GM12892 (cell line): ENCODE results near the gene CPED1.

Source experiments
- POLR2A ChIP-seq: IDR thresholded peaks from 2 replicates; pipeline ENCODE4 v1.6.1; 2011; ENCODE audit warnings: low read depth, low read length, control low read depth
- POLR2AphosphoS5 ChIP-seq: IDR thresholded peaks from 2 replicates; pipeline ENCODE4 v1.6.1; 2011; ENCODE audit warnings: low read depth, low read length, control low read depth

DNA sequence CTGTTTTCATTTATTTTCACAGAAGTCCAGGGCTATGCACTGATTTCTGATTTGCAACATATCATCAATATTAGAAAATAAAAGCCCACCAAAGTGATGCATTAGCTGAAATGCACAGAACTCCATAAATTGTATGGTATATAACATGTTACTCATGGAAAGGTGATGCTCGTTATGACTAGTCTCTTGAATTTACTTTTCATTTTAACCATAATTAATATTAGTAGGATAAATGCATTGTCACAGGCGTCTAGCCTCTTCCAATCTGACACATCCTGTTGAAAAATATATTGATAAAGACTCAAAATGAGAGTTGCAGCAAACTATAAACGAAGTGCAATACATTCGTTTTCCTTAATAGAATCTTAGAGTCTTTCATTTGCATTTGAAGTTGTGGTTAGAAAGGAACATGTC lies 92.4 kb downstream of the CPED1 start:
- TF ChIP-seq POLR2AphosphoS5 (no peak), POLR2A (no peak)
